Heart left ventricle (tissue), 13 donors: ENCODE measurements around the gene ZNHIT6.

Experiments used
- CTCF ChIP-seq, 12 donors: fragments of 200-600 bp; sonication (generic) in 4 of 12; IDR thresholded peaks; one replicate each; pipeline versions ENCODE4 v1.5.0 to v1.8.0; 2018 to 2022; ENCODE audit warnings: antibody characterized with exemption in 12 of 12, mild to moderate bottlenecking in 5 of 12
- POLR2A ChIP-seq, 2 donors: fragments of 450-650 bp; IDR thresholded peaks; one replicate each; pipeline ENCODE4 v1.6.1; 2017; ENCODE audit warnings: antibody characterized with exemption in 2 of 2, mild to moderate bottlenecking in 2 of 2, moderate library complexity in 2 of 2
- donor health status: ischemic (EF 13 %, LVEDD 7.1; RV severe dilation, severe dysfunction).
- donor health status: DM: no; HTN: yes; CAD: no.
- donor health status: DM: no; HTN: no; CAD: no.
- donor health status: ischemic (EF 25% LVEDD 6.9; RV normal size, moderate dysfunction).
- donor health status: ischemic (EF 25% LVEDD 5.7; RV mildly dilated, moderate dysfunction).
- donor health status: ischemic (EF 35%, LVEDD 5.7; RV mildly dilated, moderate dysfunction).
- donor health status: nonischemic (EF 11% LVEDD 7.7; RV severe dilation, severe dysfunction).
- donor health status: DM: yes; HTN: yes; CAD: no.
- donor health status: PGD.
- donor health status: ischemic (EF 29% LVEDD 5.4; RV normal size, mild dysfunction).
- donor health status: nonischemic (EF 23%, LVEDD 6.1; RV moderate dilation, normal function).

- TF ChIP-seq CTCF (IDR thresholded peaks at IDR 0.05) (no peak), POLR2A (IDR thresholded peaks at IDR 0.05) (no peak)
These were observed 54.0 kb downstream of the ZNHIT6 start for GRCh38 chr1:85654066-85654782.
